ENCODE measurements around the gene APOBEC3C.
"Not testable (repeated sequence)": the region's sequence is repeated elsewhere in the genome, so short reads cannot be mapped to it uniquely, and the experiment has no call there.

APOBEC3C gene

GRCh38 chr22:39024519-39025308, 10.7 kb downstream of the APOBEC3C start:
- DNase-seq, result no peak

DNA sequence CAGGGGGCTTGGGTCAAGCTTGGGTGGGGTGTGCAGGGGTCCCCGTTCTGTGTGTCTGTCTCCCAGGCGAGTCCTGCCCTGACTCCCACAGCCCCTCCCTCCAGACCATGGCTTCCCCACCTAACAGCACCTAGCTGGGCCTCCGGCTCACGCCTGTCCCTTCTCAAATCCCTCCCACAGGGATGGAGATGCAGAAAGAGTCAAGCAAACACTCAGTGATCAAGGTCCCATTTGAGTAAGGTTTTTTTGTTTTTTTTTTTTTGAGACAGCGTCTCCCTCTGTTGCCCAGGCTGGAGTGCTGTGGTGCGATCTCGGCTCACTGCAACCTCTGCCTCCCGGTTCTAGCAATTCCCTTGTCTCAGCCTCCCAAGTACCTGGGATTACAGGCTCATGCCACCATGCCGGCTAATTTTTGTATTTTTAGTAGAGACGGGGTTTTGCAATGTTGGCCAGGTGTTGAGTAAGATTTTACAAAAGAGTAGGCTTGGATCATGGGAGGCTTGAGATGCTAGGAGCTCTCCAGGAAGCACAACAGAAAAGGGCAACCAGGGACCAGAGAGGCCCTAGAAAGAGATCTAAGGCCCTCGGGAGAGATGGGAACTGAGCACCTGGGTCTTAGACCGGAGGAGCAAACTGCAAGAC, 12.6 kb downstream of the APOBEC3C start:
- no peak for TF ChIP-seq GATA1 (IDR thresholded peaks at IDR 0.05; ENCODE audit: low read depth, low read length)
- TF ChIP-seq POLR2A (IDR thresholded peaks at IDR 0.05; ENCODE audit: low read length), result no peak
- DNase-seq, result no peak

More at GRCh38 chr22:39024519-39025308, 10.7 kb downstream of the APOBEC3C start:
- no peak for TF ChIP-seq POLR2A (IDR thresholded peaks at IDR 0.05; ENCODE audit: low read length)
- TF ChIP-seq GATA1 (IDR thresholded peaks at IDR 0.05; ENCODE audit: low read depth, low read length), result no peak

- DNase-seq, result no peak
- no peak for TF ChIP-seq GATA1 (IDR thresholded peaks at IDR 0.05; ENCODE audit: low read depth, low read length)
- no peak for TF ChIP-seq POLR2A (IDR thresholded peaks at IDR 0.05; ENCODE audit: low read length)
These were observed 13.7 kb downstream of the APOBEC3C start for GRCh38 chr22:39027717-39028116.

DNA sequence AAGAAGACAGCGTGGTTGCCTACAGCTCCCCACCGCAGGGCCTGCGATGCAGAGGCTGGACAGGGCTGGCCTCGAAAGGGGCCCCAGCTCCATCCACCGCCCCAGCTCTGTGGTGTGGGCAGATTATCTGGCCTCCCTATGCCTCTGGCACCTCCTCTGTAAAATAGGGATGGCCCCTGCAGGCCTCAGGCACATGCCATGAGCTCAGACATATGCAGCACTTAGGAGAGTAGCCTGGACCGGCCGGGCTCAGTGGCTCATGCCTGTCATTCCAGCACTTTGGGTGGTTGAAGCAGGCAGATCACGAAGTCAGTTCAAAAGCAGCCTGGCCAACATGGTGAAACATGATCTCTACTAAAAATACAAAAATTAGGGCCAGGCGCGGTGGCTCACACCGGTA, 14.2 kb downstream of the APOBEC3C start:
- TF ChIP-seq GATA1 (IDR thresholded peaks at IDR 0.05; ENCODE audit: low read depth, low read length) (no peak), POLR2A (IDR thresholded peaks at IDR 0.05; ENCODE audit: low read length) (no peak)
- DNase-seq, result no peak

DNA sequence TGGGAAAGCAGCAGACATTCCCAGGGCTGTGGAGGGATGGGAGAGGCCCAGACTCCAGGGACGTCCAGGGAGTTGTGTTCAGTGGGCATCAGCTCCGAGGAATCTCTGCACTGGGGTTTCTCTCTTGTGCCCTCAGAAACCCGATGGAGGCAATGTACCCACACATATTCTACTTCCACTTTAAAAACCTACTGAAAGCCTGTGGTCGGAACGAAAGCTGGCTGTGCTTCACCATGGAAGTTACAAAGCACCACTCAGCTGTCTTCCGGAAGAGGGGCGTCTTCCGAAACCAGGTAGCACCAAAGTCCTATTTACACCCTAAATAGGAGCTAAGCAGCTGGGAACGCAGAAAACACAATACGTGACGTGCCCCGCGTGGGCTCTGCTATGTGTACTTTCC, 15.2 kb downstream of the APOBEC3C start:
- DNase-seq, result no peak
- TF ChIP-seq POLR2A (IDR thresholded peaks at IDR 0.05; ENCODE audit: low read length) (no peak), GATA1 (IDR thresholded peaks at IDR 0.05; ENCODE audit: low read depth, low read length) (no peak)

DNA sequence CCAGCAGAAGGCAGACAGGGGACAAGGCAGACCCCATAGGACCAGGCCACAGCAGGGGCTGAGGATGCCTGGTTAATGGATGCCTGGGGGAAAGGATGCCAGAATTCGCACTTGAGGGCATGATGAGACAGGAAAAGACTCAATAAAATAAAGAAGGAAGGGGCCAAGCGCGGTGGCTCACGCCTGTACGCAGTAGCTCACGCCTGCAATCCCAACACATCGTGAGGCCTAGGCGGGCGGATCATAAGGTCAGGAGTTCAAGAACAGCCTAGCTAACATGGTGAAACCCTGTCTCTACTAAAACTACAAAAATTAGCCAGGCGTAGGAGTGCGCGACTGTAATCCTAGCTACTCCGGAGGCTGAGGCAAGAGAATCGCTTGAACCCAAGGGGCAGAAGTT, 16.6 kb downstream of the APOBEC3C start:
- TF ChIP-seq POLR2A (IDR thresholded peaks at IDR 0.05; ENCODE audit: low read length), result no peak
- TF ChIP-seq GATA1 (IDR thresholded peaks at IDR 0.05; ENCODE audit: low read depth, low read length), result no peak
- no peak for DNase-seq

- not testable (repeated sequence) for DNase-seq
These were observed 17.6 kb downstream of the APOBEC3C start for GRCh38 chr22:39031434-39032295.

DNA sequence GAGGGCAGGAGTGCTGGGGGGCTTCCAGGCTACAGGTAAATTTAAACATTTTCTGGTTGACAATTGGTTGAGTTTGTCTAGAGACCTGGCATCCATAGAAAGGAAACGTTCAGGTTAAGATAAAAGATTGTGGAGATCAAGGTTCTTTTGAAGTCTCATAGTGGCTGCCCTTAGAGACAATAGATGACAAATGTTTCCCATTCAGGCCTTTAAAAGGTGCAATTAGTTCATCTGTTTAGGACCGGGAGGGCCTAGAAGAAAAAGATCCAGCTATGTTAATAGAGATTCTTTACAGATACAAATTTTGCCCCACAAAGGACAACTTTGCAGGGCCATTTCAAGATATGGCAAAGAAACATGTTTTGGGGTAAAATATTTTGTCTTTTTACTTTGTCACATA, 23.0 kb downstream of the APOBEC3C start:
- DNase-seq, result not testable (repeated sequence)

- no peak for TF ChIP-seq POLR2A (IDR thresholded peaks at IDR 0.05; ENCODE audit: low read length)
- TF ChIP-seq GATA1 (IDR thresholded peaks at IDR 0.05; ENCODE audit: low read depth, low read length), result no peak
- no peak for DNase-seq
These were observed 25.5 kb downstream of the APOBEC3C start for GRCh38 chr22:39039306-39040126.

GRCh38 chr22:39040155-39040537, 26.1 kb downstream of the APOBEC3C start:
- DNase-seq, result peak in 1 of 2 experiments; percentile 49

DNA sequence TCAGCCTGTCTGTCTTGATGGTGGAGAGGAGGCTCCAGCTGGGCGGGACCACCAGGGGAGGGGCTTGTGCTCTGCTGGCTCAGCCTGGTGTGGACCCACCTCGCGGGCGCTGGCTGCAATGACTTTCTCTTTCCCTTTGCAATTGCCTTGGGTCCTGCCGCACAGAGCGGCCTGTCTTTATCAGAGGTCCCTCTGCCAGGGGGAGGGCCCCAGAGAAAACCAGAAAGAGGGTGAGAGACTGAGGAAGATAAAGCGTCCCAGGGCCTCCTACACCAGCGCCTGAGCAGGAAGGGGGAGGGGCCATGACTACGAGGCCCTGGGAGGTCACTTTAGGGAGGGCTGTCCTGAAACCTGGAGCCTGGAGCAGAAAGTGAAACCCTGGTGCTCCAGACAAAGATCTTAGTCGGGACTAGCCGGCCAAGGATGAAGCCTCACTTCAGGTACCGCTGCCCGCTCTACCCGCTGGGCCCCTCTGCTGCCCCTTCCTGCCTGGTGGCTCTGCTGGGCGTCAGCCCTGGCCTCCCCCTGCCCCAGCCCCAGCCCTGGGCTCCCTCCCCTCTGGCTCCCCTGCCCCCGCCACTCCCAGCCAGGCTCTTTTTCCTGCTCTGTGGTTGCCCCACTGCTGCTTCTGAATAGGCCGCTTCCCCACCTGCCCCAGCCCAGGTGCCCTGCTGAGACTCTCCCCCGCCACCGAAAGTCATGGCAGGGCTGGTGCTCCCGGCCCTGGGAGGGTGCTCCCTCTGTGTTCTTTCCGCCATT, 26.7 kb downstream of the APOBEC3C start, which contains the start of gene APOBEC3F:
Gene APOBEC3F (plus strand): TSS at position 327 of the 759 bp plus-strand sequence. CDS start 97 bp downstream, at position 424.
- TF ChIP-seq POLR2A (IDR thresholded peaks at IDR 0.05; ENCODE audit: low read length), result peak; percentile 47
- DNase-seq, result peak in 1 of 2 experiments; percentile 91

DNA sequence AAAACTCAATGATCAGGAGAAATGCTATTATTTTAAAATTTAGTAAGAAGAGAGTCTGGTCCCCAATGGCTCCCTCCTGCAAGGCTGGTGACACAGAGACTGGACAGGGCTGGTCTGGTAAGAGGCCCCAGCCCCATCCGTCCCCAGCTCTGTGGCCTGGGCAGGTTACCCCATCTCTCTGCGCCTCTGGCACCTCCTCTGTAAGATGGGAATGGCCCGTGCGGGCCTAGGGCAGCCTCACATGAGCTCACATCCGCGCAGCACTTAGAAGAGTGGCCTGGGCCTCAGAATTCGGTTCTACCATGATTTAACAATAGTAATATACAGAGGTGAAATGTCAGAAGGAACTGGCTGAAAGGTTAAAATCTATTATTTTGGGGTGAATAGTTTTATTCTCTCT, 27.9 kb downstream of the APOBEC3C start:
- no peak for TF ChIP-seq GATA1 (IDR thresholded peaks at IDR 0.05; ENCODE audit: low read depth, low read length)
- no peak for TF ChIP-seq POLR2A (IDR thresholded peaks at IDR 0.05; ENCODE audit: low read length)
- DNase-seq, result no peak

DNA sequence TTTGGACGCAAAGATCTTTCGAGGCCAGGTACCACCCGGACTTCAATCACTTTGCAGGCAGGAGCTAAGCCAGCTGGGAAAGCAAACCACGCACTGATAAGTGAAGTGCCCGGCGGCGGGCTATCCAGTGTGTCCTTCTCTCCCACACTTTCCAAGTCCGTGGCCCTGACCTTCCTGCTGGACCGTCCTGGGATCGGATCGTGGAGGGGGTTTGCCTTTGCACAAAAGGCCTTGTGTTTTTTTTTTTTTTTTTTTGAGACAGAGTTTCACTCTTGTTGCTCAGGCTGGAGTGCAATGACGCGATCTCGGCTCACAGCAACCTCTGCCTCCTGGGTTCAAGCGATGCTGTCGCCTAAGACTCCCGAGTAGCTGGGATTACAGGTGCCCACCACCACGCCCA, 29.0 kb downstream of the APOBEC3C start:
- DNase-seq, result not testable (repeated sequence)

DNA sequence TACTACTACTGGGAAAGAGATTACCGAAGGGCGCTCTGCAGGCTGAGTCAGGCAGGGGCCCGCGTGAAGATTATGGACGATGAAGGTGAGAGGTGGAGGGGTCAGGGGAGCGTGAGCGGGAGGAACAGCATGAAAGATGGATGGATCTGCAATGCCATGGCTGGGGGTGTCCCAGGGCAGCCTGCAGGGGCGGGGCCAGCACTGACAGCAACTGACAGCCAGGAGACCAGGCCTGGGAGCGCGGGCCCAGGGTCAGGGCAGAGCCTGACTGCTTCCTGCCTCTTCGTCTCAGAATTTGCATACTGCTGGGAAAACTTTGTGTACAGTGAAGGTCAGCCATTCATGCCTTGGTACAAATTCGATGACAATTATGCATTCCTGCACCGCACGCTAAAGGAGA, 31.1 kb downstream of the APOBEC3C start:
- not testable (repeated sequence) for DNase-seq

DNA sequence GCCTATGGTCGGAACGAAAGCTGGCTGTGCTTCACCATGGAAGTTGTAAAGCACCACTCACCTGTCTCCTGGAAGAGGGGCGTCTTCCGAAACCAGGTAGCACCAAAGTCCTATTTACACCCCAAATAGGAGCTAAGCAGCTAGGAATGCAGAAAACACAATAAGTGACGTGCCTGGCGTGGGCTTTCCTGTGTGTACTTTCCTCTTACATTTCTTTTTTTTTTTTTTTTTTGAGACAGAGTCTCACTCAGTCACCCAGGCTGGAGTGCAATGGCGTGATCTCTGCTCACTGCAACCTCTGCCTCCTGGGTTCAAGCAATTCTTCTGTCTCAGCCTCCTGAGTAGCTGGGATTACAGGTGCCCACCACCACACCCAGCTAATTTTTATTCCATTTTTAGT, 35.4 kb downstream of the APOBEC3C start:
- not testable (repeated sequence) for DNase-seq

GRCh38 chr22:39051844-39052495, 37.9 kb downstream of the APOBEC3C start:
- not testable (repeated sequence) for DNase-seq

All from erythroblast (primary cell).